ENCODE measurements around the gene NR1D1. TPM values are rescaled to one million over a fixed set of nuclear protein-coding genes. Genes with fewer than 3 reads are reported as not detected.

Gene NR1D1
- total RNA-seq, 1 donor from 2014 or later, result 10.8 TPM

DNA sequence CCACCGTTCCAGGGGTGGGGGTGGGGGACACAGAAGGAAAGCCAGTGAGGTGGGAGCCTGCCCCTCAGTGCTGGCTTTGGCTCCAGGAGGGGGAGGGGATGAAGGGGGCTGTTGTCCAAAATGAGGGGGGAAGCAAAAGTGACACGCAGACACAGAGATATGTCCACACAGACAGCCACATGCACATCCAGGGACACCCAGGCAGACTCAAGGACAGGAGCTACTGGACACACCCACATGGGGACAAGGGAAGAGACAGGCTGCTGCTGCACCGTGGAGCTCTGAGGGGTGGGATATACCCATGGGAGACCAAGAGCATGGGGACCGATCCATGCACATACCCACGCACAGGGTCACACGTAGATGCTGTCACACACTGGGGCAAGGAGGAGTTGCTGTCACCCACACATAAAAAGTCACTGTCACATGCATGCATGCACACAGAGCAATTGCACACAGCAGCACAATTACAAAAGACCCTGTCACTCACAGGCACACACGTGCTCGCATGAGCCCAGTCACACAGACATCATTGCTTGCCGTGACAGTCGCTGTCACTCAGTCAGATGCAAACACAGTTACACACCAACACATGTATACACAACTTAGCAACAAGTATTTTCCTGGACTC, 36.4 kb downstream of the NR1D1 start:
- DNase-seq (ENCODE audit: low read depth), result no peak

DNA sequence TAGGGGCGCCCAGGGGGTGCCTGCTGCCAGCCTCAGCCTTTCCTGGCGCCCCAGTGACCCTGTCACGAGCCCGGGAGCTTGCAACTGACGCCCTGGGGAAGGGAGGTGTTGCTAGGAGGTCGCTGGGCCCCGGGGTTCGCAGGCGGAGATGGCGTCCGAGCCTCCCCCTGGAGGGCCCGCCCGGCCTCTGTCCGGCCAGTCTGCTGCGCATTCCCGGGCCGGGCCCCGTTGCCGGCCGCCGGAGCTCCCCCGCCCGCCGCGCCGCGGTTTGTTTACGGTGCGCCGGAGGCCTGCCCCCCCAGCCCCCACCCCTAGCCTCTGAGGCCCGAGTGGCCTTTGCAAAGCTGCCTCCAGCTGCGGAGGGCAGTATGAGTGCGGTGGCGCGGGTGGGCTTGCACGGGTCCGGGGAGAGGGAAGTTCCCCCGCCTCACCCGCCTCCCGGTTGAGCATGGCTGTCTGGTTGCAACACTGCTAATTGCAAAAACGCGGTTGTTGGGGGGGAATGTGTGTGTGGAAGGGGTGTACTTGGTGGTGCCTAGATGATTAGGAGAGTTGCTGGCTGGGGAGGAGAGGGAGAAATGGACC, 37.1 kb downstream of the NR1D1 start:
- DNase-seq (ENCODE audit: low read depth), result peak; percentile 45

DNA sequence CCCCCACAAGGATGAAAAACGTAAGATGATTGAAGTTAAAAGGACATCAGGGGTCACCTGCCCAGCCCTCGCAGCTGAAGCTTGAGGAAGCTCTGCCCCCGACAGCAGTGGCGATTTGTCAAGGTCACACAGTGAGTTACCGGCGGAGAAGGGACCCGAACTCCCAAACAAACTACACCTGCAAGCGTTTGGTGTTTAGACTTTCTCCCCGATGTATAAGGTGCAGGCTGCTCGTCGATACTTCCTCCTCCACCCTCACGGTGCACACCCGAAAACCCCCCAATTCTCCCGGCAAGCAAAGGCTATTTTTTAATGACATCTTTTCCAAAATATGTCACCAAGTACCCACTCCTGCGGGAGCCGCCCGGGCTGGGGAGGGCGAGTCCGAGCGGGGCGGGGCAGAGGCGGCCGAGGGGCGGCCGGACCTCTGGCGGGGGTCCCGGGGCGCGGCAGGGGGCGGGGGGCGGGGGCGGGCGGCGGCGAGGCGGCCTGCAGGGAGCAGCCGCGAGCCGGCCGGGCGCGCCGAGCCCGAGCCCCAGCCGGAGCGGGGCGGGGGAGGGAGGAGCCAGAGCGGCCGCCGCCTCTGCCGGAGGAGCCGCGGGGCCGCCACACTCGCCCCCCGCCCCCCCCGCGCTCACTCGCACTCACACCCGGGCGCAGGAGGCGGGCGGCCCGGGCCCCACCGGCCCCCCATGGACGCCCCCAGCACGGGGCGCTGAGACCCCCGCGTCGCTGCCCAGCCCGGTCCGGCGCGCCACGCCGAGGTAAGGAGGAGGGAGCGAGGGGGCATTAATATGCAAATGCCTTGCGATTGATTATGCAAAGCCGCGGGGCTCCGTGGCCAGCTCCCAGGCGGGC, 37.8 kb downstream of the NR1D1 start, which contains the start of gene THRA:
Gene THRA, plus strand, starts transcription at position 637 of the 858 bp plus-strand sequence. CDS start 11,524 bp downstream, outside the sequence.
- peak; percentile 62 for DNase-seq (ENCODE audit: low read depth)

DNA sequence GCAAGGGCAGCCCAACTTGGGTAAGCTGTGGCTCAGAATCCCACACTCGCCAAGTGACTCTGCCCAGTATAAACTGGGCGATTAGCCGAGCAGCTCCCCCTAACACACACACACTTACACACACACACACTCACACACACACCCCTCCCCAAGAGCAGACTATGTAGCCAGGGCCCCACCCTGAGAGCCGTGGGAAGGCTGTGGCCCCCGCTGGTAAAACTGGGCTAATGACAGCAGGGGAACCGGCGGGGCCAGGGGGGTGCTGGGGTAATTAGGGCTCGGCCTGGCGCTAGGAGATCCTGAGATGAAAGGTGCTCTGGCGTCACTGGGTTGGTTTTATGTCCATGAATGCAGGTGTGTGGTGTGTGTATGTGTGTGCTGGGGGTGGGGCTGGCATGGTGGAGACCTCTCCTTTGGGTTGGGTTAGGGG, 38.8 kb downstream of the NR1D1 start:
- DNase-seq (ENCODE audit: low read depth), result no peak

DNA sequence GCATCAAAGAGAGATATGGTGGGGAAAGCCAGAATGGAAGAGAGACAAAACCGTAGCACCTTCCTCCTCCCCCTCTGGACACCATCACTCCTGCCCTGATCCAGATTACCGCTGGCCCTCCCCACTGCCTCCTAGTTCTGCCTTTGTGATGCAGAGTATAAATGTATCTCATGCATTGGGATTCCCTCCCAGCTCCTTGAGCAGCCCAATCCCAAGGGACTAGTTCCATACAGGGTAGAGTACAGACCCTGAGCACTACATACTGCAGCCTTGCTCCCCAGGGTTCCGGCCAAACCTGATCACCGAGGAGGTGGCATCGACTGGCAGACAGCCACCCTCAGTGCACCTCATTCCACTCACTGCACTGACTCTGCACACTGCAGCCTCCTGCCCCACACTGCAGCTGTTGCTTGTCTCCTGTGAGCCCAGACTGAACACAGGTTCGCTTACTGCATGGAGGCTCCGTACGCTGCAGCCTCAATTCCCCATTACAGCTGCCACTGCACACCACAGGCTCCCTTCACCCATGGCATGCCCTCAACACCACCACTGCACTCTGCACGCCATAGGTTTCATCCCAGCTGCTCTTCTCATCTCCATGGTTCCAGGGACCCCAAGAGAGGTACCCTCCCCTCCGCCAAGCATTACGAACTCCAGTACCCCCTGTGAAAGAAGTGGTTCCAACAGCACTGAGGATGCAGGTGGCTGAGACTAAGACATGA, 39.3 kb downstream of the NR1D1 start:
- no peak for DNase-seq (ENCODE audit: low read depth)

DNA sequence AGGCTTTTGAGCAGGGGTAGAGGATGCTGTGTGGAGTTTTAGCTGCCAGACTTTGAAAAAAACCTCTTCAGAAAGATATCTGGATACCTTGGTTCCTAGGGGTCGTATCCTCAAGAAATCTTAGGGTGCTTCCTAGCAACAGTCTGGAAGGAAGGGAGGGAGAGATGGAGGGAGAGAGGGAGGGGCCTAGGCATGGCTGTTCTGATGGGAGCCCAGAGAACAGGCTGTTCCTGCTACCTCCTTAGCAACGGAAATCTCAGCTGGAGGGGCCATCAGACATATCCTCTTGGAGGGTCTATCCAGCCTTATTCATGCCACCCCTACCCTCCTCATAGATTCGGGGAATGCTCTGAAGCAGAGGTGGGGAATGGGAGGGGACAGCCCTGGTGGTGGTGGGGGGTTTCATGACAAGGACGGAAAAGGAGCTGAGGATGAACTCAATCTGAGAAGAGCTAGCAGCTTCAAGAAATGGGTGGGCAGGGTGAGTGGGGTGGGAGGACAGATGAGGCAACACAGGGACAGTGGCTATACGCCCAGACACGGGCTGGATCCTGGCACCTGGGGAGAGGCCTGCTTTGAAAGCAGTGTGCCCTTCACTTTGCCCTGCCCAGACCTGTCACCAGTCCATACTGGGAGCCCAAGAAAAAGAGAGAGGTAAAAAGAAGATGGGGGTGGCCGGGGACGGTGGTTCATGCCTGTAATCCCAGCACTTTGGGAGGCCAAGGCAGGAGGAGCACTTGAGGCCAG, 40.5 kb downstream of the NR1D1 start:
- no peak for DNase-seq (ENCODE audit: low read depth)

DNA sequence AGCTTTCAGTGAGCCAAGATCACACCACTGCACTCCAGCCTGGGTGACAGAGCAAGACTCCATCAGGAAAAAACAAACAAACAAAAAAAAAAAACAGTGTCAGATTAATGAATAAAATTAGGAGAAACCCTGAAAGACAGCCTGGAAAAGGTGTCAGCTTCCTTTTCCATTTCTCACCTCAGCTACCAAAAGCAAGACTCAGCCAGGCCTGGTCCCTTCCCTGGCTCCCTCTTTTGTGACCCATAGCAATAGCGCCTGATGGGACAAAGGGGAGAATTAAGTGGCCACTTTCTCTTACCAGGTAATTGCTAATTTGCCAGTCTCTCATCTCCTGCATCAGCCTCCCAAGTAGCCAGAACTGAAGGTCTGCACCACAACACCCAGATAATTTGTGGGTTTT, 41.5 kb downstream of the NR1D1 start:
- no peak for DNase-seq (ENCODE audit: low read depth)

DNA sequence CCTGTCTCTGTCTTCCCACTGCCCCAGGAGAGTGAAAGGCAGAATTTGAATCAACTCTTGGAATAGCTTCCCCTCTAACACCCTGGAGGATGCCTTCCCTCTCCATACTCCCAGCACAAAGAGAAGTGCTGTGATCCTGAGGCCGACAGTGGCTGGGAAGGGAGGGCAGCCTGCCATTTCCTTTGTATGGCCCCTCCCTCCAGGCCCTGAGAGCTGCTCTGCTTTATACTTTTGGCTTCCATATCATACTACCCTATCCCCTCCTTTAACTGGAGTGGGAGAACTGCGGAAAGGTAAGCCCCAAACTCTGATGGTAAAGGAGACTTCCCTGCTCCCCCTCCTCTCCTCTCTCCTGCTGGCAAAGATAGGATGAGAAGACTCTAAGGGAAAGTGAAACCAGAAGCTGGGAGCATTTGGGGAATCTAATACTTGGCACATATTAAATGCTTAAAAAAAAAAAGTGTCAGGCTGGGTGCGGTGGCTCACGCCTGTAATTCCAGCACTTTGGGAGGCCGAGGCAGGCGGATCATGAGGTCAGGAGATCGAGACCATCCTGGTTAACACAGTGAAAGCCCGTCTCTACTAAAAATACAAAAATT, 42.1 kb downstream of the NR1D1 start:
- DNase-seq (ENCODE audit: low read depth), result no peak

DNA sequence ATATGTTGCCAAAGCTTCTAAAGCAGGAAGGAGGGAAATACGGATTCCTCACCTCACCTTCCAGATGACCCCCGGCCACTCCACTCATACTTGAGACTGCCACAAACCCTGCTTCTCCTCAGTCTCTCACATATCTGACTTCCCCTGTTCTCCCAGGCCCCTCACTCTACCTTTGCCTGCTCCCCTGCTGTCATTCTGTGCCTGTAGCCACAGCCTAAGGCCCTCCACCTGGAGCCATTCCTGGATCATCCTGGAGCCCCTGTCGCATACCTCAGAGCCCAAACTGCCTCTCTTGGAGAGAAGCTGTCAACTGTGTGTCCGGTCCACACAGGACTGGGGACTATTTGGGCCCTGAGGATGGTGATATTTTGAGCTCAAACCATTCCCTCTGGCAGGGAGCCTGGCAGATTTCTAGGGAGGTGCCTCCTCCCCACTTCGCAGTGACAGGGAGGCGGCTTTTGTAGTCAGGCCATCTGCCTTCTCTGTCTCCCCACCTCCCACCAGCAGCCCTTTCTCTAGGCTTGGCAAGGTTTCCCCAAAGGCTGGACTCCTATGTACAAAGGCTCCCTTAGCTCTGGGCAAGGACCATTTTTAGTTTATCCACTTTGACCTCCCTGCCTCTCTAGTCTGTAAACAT, 43.9 kb downstream of the NR1D1 start:
- no peak for DNase-seq (ENCODE audit: low read depth)

Other genes starting within 250 kb of the NR1D1 start
- not detected in 2 replicates for gene IKZF3, start 236.3 kb downstream of the NR1D1 start, total RNA-seq
- gene ZPBP2, start 232.4 kb downstream of the NR1D1 start, total RNA-seq, result not detected in 2 replicates
- 1.1 and 1.8 TPM in 2 replicates for gene GSDMB, start 182.0 kb downstream of the NR1D1 start, total RNA-seq
- gene ORMDL3, start 173.0 kb downstream of the NR1D1 start, total RNA-seq, result 34.7 and 37.7 TPM in 2 replicates
- not detected in 2 replicates for gene LRRC3C, start 172.9 kb downstream of the NR1D1 start, total RNA-seq
- gene GSDMA, start 137.6 kb downstream of the NR1D1 start, total RNA-seq, result not detected in 2 replicates
- gene PSMD3, start 119.8 kb downstream of the NR1D1 start, total RNA-seq, result 171 and 186 TPM in 2 replicates
- gene CSF3, start 85.1 kb downstream of the NR1D1 start, total RNA-seq, result 0.10 and 0.11 TPM in 2 replicates
- 88.7 and 90.0 TPM in 2 replicates for gene MED24, start 46.2 kb downstream of the NR1D1 start, total RNA-seq
- gene THRA, start 37.6 kb downstream of the NR1D1 start, total RNA-seq, result 52.5 and 61.1 TPM in 2 replicates
- gene MSL1, start 21.4 kb upstream of the NR1D1 start, total RNA-seq, result 104 and 111 TPM in 2 replicates
- 35.0 and 49.0 TPM in 2 replicates for gene CASC3, start 39.9 kb upstream of the NR1D1 start, total RNA-seq
- gene RAPGEFL1, start 76.9 kb upstream of the NR1D1 start, total RNA-seq, result 1.1 and 1.9 TPM in 2 replicates
- gene WIPF2, start 118.7 kb upstream of the NR1D1 start, total RNA-seq, result 3.7 and 3.8 TPM in 2 replicates
- 2.6 and 3.8 TPM in 2 replicates for gene CDC6, start 187.3 kb upstream of the NR1D1 start, total RNA-seq
- 37.2 and 39.2 TPM in 2 replicates for gene RARA, start 208.6 kb upstream of the NR1D1 start, total RNA-seq

Data from myocyte (in vitro differentiated cells).